ENCODE results near the gene MAD2L1. TPM values are rescaled to one million over a fixed set of nuclear protein-coding genes. Genes with fewer than 3 reads are reported as not detected.

Gene MAD2L1
- total and polyA plus RNA-seq, 2 of the 13 experiments (the other 11 are each of a cell fraction or from before 2014, with no cell fraction given): 40.6 to 109 TPM

GRCh38 chr4:120066517-120067340, at the start of gene MAD2L1 (continued):
- TF ChIP-seq, protein P1, sequence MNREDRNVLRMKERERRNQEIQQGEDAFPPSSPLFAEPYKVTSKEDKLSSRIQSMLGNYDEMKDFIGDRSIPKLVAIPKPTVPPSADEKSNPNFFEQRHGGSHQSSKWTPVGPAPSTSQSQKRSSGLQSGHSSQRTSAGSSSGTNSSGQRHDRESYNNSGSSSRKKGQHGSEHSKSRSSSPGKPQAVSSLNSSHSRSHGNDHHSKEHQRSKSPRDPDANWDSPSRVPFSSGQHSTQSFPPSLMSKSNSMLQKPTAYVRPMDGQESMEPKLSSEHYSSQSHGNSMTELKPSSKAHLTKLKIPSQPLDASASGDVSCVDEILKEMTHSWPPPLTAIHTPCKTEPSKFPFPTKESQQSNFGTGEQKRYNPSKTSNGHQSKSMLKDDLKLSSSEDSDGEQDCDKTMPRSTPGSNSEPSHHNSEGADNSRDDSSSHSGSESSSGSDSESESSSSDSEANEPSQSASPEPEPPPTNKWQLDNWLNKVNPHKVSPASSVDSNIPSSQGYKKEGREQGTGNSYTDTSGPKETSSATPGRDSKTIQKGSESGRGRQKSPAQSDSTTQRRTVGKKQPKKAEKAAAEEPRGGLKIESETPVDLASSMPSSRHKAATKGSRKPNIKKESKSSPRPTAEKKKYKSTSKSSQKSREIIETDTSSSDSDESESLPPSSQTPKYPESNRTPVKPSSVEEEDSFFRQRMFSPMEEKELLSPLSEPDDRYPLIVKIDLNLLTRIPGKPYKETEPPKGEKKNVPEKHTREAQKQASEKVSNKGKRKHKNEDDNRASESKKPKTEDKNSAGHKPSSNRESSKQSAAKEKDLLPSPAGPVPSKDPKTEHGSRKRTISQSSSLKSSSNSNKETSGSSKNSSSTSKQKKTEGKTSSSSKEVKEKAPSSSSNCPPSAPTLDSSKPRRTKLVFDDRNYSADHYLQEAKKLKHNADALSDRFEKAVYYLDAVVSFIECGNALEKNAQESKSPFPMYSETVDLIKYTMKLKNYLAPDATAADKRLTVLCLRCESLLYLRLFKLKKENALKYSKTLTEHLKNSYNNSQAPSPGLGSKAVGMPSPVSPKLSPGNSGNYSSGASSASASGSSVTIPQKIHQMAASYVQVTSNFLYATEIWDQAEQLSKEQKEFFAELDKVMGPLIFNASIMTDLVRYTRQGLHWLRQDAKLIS (CRISPR knock-in tag; IDR thresholded peaks at IDR 0.05): no peak
- TF ChIP-seq ZNF83 (CRISPR knock-in tag; IDR thresholded peaks at IDR 0.05; ENCODE audit: borderline replicate concordance) (no peak), GATAD1 (CRISPR knock-in tag; IDR thresholded peaks at IDR 0.05) (peak; percentile 92), ZNF850 (CRISPR knock-in tag; conservative IDR thresholded peaks at IDR 0.05) (no peak), ZNF136 (CRISPR knock-in tag; IDR thresholded peaks at IDR 0.05; ENCODE audit: low read depth) (peak; percentile 52), FOXK1 (CRISPR knock-in tag; IDR thresholded peaks at IDR 0.05; ENCODE audit: borderline replicate concordance, low read depth) (peak; percentile 65), SP140L (CRISPR knock-in tag; IDR thresholded peaks at IDR 0.05; ENCODE audit: borderline replicate concordance) (no peak), NFKB2 (CRISPR knock-in tag; IDR thresholded peaks at IDR 0.05; ENCODE audit: borderline replicate concordance) (no peak; the same call in 1 of the 2 replicates), SNAI1 (CRISPR knock-in tag; IDR thresholded peaks at IDR 0.05; ENCODE audit: borderline replicate concordance) (0 out of 2 replicates have a peak, but pooled peaks have one; percentile 57), ZNF605 (CRISPR knock-in tag; IDR thresholded peaks at IDR 0.05) (peak; percentile 51; the same call in 1 of the 2 replicates), MTA3 (CRISPR knock-in tag; IDR thresholded peaks at IDR 0.05) (no peak), U2AF2 (IDR thresholded peaks at IDR 0.05; ENCODE audit: low read depth, low read length) (0 out of 2 replicates have a peak, but pooled peaks have one; percentile 68), SMARCE1 (IDR thresholded peaks at IDR 0.05; ENCODE audit: borderline replicate concordance) (no peak), ZNF326 (CRISPR knock-in tag; IDR thresholded peaks at IDR 0.05; ENCODE audit: borderline replicate concordance) (no peak)
- TF ChIP-seq, protein P2, sequence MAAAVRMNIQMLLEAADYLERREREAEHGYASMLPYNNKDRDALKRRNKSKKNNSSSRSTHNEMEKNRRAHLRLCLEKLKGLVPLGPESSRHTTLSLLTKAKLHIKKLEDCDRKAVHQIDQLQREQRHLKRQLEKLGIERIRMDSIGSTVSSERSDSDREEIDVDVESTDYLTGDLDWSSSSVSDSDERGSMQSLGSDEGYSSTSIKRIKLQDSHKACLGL (CRISPR knock-in tag; IDR thresholded peaks at IDR 0.05): peak; percentile 98
- TF ChIP-seq, protein P3, sequence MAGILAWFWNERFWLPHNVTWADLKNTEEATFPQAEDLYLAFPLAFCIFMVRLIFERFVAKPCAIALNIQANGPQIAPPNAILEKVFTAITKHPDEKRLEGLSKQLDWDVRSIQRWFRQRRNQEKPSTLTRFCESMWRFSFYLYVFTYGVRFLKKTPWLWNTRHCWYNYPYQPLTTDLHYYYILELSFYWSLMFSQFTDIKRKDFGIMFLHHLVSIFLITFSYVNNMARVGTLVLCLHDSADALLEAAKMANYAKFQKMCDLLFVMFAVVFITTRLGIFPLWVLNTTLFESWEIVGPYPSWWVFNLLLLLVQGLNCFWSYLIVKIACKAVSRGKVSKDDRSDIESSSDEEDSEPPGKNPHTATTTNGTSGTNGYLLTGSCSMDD (CRISPR knock-in tag; IDR thresholded peaks at IDR 0.05): no peak
- TF ChIP-seq, protein P4, sequence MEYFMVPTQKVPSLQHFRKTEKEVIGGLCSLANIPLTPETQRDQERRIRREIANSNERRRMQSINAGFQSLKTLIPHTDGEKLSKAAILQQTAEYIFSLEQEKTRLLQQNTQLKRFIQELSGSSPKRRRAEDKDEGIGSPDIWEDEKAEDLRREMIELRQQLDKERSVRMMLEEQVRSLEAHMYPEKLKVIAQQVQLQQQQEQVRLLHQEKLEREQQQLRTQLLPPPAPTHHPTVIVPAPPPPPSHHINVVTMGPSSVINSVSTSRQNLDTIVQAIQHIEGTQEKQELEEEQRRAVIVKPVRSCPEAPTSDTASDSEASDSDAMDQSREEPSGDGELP (IDR thresholded peaks at IDR 0.05; ENCODE audit: borderline replicate concordance, low read depth): peak; percentile 81
- TF ChIP-seq, protein P5, sequence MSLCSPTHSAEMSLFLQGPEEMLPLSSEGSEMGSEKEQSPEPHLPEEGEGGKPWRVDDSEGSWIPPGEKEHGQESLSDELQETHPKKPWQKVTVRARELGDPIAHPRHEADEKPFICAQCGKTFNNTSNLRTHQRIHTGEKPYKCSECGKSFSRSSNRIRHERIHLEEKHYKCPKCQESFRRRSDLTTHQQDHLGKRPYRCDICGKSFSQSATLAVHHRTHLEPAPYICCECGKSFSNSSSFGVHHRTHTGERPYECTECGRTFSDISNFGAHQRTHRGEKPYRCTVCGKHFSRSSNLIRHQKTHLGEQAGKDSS (CRISPR knock-in tag; IDR thresholded peaks at IDR 0.05; ENCODE audit: borderline replicate concordance, low read depth): no peak
- TF ChIP-seq, protein P6, sequence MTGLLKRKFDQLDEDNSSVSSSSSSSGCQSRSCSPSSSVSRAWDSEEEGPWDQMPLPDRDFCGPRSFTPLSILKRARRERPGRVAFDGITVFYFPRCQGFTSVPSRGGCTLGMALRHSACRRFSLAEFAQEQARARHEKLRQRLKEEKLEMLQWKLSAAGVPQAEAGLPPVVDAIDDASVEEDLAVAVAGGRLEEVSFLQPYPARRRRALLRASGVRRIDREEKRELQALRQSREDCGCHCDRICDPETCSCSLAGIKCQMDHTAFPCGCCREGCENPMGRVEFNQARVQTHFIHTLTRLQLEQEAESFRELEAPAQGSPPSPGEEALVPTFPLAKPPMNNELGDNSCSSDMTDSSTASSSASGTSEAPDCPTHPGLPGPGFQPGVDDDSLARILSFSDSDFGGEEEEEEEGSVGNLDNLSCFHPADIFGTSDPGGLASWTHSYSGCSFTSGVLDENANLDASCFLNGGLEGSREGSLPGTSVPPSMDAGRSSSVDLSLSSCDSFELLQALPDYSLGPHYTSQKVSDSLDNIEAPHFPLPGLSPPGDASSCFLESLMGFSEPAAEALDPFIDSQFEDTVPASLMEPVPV (CRISPR knock-in tag; IDR thresholded peaks at IDR 0.05): peak; percentile 55; the same call in 1 of the 2 replicates
